GM18499 (cell line): ENCODE results near the gene MB21D2.
"Not testable (repeated sequence)": the region's sequence is repeated elsewhere in the genome, so short reads cannot be mapped to it uniquely, and the experiment has no call there.

ENCODE experiments used
- ATAC-seq: cut with Tn5 transposase; IDR thresholded peaks from one replicate; pipeline ENCODE4 v1.9.1; 2021; ENCODE audit warnings: moderate number of reproducible peaks; ENCODE audit not compliant: insufficient read depth, unreplicated experiment

Gene MB21D2, protein sequence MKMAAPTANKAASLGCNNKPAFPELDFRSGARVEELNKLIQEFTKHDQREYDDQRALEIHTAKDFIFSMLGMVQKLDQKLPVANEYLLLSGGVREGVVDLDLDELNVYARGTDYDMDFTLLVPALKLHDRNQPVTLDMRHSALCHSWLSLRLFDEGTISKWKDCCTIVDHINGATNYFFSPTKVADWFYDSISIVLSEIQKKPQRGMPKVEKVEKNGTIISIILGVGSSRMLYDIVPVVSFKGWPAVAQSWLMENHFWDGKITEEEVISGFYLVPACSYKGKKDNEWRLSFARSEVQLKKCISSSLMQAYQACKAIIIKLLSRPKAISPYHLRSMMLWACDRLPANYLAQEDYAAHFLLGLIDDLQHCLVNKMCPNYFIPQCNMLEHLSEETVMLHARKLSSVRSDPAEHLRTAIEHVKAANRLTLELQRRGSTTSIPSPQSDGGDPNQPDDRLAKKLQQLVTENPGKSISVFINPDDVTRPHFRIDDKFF

DNA sequence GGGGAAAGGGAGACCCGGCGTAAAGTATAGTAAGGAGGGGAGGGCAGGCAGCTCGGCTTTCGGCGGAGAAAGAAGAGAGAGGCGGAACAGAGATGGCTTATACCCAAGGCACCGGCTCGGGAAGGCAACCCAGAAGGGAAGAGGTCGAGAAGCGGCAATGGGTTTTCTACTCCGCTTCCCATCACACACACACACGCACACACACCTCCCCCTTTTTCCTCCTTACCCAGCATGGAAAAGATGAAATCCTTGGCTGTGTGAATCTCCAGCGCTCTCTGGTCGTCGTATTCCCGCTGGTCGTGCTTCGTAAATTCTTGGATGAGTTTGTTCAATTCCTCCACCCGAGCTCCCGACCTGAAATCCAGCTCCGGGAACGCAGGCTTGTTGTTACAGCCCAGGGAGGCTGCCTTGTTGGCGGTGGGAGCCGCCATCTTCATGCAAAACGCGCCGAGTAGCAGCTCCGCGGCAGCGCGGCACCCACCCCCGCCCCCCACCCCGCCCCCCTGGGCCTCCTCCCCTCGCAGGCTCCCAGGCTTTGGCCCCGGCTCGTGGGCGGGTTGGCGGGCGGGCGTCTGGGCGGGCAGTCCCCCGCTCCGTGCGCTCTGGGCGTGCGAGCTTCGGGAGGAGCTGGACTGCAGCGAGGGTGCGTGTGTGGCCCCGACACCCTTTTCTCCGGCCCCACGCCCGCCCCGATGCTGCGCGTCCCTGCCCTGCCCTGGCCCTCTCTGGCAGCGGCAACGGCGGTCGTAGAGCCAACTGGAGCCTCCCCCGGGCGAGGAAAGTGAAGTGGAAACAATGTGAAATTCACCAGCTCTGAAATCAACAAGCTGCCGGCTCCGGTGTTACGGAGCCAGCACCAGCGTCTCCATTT, at the start of gene MB21D2:
Gene MB21D2 (minus strand): TSS at position 453 of the 871 bp plus-strand sequence. CDS start 16 bp downstream, at position 437.
- no peak for ATAC-seq

DNA sequence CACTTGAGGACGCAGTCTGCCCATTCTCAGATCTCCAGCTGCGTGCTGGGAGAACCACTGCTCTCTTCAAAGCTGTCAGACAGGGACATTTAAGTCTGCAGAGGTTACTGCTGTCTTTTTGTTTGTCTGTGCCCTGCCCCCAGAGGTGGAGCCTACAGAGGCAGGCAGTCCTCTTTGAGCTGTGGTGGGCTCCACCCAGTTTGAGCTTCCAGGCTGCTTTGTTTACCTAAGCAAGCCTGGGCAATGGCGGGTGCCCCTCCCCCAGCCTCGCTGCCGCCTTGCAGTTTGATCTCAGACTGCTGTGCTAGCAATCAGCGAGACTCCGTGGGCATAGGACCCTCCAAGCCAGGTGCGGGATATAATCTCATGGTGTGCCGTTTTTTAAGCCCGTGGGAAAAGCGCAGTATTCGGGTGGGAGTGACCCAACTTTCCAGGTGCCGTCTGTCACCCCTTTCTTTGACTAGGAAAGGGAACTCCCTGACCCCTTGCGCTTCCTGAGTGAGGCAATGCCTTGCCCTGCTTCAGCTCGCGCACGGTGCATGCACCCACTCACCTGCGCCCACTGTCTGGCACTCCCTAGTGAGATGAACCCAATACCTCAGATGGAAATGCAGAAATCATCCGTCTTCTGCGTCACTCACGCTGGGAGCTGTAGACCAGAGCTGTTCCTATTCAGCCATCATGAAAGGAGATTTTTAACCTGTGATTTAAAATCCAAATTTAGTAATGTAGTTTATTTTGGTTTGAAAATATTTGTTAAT, 47.5 kb upstream of the MB21D2 start:
- ATAC-seq: not testable (repeated sequence)

DNA sequence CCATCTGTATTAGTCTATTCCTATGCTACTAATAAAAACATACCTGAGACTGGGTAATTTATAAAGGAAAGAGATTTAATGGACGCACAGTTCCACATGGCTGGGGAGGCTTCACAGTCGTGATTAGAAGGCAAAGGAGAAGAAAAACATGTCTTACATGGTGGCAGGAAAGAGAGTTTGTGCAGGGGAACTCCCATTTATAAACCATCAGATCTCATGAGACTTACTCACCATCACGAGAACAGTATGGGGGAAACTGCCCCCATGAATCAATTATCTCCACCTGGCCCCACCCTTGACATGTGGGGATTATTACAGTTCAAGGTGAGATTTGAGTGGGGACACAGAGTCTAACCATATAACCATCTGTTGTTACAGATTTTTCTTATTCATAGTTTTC, 42.1 kb upstream of the MB21D2 start:
- ATAC-seq: no peak

DNA sequence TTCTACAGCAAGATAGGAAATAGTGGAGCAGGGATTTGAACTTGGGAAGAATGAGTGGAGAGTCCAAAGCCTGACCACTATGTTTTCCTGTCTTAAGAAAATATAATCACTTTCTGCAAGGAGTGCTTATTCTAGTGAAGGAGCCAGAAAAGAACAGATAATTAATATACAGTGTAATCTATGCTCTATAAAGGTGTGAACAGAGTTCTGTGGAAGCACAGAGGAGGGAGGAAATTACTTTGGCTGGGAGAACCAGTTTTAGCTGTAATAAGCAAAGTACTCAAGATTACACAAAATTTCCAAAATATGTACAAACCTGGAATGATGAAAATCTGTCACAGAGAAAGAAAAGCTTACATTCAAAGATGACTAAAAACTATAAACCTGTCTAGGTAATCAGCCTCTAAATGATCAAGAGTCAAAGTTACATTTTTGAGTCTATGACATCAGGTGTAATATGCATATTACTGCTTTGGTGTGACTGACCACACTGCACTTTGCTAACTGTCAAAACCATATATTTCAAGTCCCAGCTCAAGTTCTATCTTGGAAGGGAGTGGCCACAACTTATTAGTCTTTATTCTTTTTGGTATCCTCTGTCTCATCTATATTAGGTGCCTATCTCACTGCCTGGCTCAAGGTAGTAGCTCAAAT, 40.7 kb upstream of the MB21D2 start:
- no peak for ATAC-seq

DNA sequence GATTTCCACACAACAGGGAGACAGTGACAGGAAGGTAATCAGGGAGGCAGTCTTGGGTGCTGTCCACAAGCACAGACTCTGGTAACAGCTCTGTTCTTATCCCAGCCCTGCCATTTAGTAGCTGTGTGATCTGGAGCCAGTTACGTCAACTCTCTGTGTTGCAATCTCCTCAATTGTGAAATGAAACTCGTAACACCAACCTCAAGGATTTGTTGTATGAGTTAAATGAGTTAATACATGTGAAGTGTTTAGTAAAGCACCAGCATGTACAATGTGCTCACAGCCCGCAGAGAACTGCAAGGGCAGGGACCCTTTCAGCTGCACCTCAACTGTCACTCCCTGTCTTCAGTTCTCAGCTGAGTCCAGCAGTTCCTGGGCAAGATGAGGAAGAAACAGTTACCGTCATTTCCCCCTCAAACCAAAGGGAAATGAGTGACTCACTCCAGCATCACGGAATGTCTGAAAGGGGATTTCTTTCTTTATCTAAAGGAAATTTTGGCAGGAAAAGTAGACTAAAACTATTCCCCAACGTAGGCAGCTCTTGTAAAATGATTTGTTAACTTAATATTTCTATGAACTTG, 39.9 kb upstream of the MB21D2 start:
- no peak for ATAC-seq

DNA sequence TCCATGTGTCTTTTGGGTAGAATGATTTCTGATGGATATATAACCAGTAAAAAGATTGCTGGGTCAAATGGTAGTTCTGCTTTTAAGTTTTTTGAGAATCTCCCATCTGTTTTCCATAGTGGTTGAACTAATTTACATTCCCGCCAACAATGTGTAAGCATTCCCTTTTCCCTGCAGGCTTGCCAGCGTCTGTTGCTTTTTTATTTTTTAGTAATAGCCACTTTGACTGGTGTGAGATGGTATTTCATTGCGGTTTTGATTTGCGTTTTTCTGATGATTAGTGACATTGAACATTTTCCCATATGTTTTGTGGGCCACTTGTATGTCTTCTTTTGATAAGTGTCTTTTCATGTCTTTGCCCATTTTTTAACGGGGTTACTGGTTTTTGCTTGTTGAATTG, 36.3 kb upstream of the MB21D2 start:
- no peak for ATAC-seq

DNA sequence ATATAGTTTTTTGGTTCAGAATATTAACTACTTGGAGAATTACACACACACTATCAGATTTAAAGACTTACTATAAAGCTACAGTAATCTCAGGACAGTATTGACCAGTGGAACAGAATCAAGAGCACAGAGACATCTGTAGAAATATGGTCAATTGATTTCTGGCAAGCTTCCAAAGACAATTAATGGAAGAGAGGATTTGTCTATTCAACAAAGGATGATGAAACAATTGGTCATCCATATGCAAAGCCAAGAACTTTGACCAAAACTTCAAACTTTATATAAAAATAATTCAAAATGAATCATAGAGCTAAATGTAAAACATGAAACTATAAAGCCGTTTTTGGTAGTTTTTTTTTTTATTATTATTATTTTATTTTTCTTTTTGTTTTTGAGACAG, 29.8 kb upstream of the MB21D2 start:
- no peak for ATAC-seq

DNA sequence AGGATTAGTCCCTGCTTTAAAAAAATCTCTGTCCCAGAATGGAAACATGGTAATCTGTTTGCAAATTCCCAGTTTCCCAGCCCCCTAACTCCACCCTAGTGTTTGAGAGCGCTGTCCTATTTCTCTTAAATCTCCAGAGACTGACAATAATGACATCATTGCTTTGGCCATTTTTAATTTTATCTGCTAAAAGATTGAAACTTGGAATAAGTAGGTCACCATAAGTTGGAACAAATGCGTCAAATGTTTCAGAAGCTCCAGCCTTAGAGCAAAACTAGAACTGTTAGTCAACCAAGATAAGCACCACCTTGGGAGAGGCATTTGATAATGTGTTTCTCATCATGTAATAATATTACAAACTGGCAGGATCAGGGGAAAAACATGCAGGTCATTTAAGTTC, 25.7 kb upstream of the MB21D2 start:
- ATAC-seq: no peak

DNA sequence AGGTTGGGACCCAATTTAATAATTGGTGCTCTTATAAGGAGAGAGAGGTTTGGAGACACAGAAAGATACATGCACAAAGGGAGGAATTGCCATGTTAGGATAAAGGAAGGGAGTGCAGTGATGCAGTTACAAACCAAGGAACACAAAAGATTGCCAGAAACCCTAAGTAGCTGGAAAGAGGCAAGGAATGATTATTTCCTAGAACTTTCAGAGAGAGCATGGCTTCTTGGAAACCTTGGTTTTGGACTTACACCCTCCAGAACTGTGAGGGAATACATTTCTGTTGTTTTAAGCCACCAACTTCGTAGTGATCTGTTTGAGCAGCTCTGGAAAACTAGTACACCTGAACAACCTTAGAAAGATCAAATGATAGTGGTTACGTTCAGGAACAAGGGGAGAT, 25.0 kb upstream of the MB21D2 start:
- ATAC-seq: no peak

DNA sequence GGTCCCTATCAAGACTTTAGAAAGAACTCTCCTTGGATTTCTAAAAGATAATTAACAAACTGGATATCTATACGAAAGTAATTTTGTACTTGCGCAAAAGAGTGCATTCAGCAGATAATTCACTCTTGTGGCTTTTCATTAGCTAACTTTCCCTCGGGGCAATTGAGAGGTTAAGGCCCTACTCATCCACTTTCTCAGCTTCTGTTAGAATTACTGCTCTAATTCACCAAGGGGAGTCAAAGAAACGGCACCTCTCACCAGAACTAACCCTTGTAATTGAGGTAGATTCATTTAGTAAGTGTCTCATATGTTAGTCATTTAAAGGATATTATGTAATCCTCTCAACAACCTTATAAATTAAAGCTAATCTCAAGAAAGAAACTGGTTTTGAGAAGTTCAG, 22.5 kb upstream of the MB21D2 start:
- no peak for ATAC-seq

DNA sequence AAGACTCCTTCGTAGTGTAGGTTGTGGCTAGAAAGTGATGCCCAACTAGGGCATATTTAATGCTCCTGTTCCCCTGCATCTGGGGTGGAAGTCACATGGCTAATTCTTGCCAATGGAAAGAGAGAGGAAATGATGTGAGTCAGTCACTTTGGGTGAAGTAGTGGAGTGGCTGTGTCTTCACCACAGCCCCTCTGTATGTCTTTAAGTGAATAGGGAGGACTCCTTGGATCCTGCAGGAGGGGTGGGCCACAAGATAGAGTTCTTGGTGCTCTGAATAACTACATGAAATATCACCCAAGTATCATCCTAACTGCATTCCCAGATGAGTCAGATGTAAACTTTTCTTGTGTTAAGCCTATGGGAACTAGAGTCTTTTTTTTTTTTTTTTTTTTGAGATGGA, 17.8 kb upstream of the MB21D2 start:
- no peak for ATAC-seq

DNA sequence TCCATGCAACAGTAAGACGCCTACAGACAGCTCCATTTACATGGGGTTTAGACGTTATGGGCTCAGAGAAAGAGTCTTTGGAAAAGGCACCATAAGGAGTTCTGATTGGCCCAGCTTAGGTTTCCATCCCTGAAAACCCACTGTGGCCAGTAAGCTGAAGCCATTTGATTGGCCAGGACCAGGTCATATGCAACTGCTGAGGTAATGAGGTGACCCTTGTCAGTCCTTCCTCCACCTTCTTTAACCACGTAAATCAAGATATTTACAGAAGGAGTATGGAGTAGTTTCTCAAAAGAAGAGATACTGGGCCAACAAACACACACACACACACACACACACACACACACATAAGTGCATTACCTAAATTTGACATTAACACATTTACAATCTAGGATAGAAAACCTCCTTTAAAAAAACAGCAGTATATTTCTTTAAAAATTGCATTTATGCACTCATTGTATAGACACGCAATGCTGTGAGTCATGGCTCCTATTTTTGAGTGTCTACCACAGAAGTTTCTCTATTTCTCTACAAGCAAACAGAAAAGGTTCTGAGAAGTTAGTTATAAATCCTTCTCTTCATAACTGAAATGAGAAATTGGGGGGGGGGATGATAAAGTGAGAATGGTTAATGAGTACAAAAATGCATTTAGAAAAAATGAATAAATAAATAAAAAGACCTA, 16.3 kb upstream of the MB21D2 start:
- ATAC-seq: no peak

DNA sequence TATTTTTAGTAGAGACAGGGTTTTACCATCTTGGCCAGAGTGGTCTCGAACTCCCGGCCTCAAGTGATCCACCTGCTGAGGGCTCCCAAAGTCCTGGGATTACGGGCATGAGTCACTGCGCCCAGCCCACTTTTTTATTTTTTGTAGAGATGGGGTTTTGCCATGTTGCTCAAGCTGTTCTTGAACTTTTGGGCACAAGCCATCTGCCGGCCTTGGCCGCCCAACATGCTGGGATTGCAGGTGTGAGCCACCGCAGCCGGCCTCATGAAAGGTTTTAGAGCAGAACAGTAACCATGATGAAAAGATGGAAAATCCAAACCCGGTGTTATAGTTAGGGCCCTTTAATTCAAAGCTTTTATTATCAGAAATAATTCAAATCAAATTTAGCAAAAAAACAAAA, 15.6 kb upstream of the MB21D2 start:
- no peak for ATAC-seq

DNA sequence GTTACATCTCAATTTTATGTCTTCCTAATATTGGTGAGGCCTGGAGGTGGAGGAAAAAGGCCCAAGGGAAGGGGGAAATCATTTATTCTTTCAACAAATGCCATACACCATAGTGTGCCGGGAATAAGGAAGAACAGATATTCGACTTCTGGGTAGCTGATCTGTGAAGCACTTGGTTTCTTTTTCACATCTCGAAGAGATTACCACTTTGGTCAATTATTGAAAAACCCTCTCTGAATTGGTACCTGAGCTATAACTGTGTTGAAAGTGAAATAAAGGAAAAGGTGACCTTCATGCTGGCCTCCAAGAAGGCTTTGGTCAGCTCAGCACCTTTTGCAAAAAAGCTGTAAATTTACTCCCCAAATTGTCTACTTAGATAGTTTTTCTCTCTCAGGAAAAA, 14.2 kb upstream of the MB21D2 start:
- no peak for ATAC-seq

DNA sequence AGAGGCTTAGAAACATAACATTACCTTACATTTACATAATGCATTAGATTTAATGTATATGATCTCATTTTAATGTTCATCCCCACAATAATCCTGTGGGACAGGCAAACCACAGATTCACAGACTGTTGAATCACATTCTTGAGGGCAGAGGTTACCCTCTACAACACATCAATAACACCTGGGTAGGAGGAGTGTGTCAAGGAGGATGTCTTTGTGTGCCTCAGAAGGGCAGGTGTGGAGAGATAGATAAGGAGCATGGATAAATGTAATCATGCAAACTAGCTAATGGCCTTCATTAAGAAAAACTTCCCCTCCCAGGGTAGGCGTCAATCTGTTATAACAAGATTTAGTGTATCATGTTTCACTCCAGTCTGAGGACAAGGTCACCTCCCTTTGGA, 12.9 kb upstream of the MB21D2 start:
- ATAC-seq: no peak

DNA sequence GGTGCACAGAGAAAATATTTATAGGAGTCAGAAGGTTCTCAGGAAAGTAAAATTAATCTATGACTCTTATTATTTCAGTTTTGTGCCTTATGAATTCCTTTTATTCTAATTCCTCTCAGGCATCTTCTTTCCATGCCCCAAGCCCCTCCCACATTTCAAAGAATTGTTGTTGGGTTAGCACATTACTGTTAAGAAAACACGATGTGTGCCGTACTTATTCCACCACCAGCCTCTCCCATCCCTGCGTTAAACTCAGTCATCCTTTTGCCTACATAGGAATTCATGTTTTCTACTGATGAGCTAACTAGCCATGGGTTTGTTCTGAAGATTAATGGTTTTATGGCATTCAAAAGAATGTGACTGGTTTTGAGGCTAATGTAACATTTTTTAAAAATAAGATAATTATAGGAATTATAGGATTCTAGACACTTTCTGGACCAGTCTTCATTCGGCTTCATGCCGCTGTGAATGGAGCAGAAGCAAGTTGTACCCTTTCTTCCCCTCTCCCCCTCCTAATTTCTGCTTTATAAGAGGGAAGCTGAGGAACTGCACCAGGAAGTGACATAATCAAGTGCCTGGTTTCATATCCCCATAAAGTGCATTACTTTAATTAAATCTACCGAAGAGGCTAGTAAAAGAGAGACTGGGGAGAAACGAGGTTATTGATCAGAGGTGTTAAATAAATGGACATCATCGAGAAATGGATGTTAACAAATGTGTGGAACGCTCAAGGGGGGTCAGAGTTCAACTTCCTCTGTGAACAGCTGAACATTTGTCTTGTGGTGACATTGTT, 12.3 kb upstream of the MB21D2 start:
- ATAC-seq: no peak

DNA sequence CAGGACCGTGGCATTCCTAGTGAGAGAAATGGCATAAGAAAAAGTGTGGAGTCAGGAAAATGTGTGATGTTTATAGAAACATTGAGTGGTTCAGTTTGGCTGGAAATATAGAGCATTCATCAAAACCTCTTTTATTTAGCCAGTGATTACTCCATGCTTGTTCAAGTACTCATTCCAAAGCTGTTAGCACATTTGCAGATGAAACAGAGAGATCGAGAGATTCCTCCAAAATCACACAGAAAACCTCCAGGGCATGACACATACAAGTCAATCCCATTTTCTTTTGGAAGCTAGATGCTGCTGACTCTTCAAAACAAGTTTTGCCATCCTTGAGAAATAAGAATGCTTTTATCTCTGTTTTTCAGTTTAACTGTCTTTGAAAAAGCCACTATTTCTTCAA, 11.5 kb upstream of the MB21D2 start:
- ATAC-seq: no peak

DNA sequence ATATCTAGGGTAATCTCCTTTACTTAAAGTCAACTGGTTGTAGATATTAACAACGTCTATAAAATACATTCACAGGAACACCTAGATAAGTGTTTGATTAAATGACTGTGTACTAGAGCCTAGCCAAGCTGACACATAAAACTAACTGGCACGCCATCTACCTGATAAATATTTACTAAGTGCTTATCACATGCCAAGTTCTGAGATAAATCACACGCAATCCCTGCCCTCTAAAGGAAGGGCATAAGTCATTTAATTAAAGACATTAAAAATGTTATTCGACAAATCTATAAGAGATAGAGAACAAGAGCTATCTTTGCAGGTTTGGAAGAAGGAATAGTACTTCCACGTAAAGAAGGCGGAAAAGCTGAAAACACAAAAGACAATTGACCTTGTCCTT, 11.1 kb upstream of the MB21D2 start:
- no peak for ATAC-seq
